ENCODE results near the gene NSFL1C.

GRCh38 chr20:1478566-1478965, 11.9 kb upstream of the NSFL1C start:
- no peak for TF ChIP-seq POLR2A (IDR thresholded peaks at IDR 0.05; ENCODE audit: low read depth, low read length)
- no peak for TF ChIP-seq POLR2AphosphoS5 (IDR thresholded peaks at IDR 0.05; ENCODE audit: low read depth, low read length)
- TF ChIP-seq TAF1 (IDR thresholded peaks at IDR 0.05; ENCODE audit: borderline replicate concordance, low read depth, low read length), result no peak

Measured in GM12892 (cell line).